ENCODE measurements around the gene PARD3B.

DNA sequence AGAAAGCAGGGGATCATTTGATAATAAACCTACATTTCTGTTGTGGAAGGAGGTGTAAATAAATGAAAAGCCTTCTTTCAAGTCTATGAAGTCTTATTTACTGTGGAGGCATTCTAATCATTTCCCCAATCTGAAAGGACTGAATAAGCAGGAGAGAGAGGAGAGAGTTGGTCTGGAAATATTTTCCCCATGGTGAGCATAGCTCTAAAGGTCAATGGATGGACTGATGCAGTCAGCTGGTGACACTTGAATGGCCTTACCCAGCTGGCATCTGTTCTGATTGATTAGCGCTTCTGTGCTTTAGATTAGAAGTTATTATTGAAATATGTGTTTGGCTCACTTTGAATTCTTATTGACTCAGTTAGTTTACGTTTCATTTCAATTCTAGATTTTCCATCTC, 122.7 kb downstream of the PARD3B start:
- TF ChIP-seq, protein P1, sequence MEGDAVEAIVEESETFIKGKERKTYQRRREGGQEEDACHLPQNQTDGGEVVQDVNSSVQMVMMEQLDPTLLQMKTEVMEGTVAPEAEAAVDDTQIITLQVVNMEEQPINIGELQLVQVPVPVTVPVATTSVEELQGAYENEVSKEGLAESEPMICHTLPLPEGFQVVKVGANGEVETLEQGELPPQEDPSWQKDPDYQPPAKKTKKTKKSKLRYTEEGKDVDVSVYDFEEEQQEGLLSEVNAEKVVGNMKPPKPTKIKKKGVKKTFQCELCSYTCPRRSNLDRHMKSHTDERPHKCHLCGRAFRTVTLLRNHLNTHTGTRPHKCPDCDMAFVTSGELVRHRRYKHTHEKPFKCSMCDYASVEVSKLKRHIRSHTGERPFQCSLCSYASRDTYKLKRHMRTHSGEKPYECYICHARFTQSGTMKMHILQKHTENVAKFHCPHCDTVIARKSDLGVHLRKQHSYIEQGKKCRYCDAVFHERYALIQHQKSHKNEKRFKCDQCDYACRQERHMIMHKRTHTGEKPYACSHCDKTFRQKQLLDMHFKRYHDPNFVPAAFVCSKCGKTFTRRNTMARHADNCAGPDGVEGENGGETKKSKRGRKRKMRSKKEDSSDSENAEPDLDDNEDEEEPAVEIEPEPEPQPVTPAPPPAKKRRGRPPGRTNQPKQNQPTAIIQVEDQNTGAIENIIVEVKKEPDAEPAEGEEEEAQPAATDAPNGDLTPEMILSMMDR (IDR thresholded peaks at IDR 0.05; ENCODE audit: low read depth, low read length) = no peak
- no peak for TF ChIP-seq MYC (IDR thresholded peaks at IDR 0.05; ENCODE audit: low read depth, low read length)
